ENCODE measurements around the gene PCA3. TPM values are rescaled to one million over a fixed set of nuclear protein-coding genes. Genes with fewer than 3 reads are reported as not detected.

The PCA3 gene
- total RNA-seq, 2 experiments from 2014 or later: not detected

GRCh38 chr9:76810377-76810957 lies 46.2 kb downstream of the PCA3 start:
- no peaks in the 10 kb centered on the region for H3K36me3 ChIP-seq (ENCODE audit: insufficient read depth, low read length)
- H3K9me3 ChIP-seq (ENCODE audit: control insufficient read depth in 1 of 2, insufficient read depth in 1 of 2, low read length in 2 of 2): no peaks in the 10 kb centered on the region
- H3K36me3 Mint-ChIP-seq (ENCODE audit: low read depth): no peaks in the 10 kb centered on the region
- H3K27ac ChIP-seq (ENCODE audit: low read depth in 1 of 2, low read length in 2 of 2): no peak overlapping the region
- H3K27me3 Mint-ChIP-seq: peaks cover 47% of the 10 kb centered on the region
- H3K4me1 ChIP-seq (ENCODE audit: insufficient read depth, low read length): no peaks in the 10 kb centered on the region
- peaks cover 2 to 10% of the 10 kb centered on the region in 2 experiments for H3K27me3 ChIP-seq (ENCODE audit: control insufficient read depth in 1 of 2, insufficient read depth in 2 of 2, low read length in 2 of 2)
- no peaks in the 10 kb centered on the region for H3K4me1 Mint-ChIP-seq (ENCODE audit: low read depth)
- no peak overlapping the region for H3K4me3 ChIP-seq (ENCODE audit: low read length)
- no peak overlapping the region for H3K4me3 Mint-ChIP-seq
- intact Hi-C loops (cut with DNase I, micrococcal nuclease): loop anchor here in 1 of 2 experiments (10.0 kb wide), 1 partner anchor 334 kb away; no protein-coding TSS in a partner anchor
- TF ChIP-seq CTCF (IDR thresholded peaks at IDR 0.05): peak; percentile 8
- no peak overlapping the region for H3K27ac Mint-ChIP-seq
- ATAC-seq (ENCODE audit: poor library complexity): no peak
- peak in 3 of 14 experiments; percentile 10 to 14 (median 10) for DNase-seq
- POLR2A ChIA-PET: no interaction called here
- H3K9me3 Mint-ChIP-seq: no peaks in the 10 kb centered on the region
- CTCF ChIA-PET: no interaction called here

- H3K27ac Mint-ChIP-seq: no peak overlapping the region
- Histone ChIP-seq H3K27me3 (ENCODE audit: control insufficient read depth in 1 of 2, insufficient read depth in 2 of 2, low read length in 2 of 2) (peaks cover 2 to 10% of the 10 kb centered on the region in 2 experiments), H3K9me3 (ENCODE audit: control insufficient read depth in 1 of 2, insufficient read depth in 1 of 2, low read length in 2 of 2) (no peaks in the 10 kb centered on the region), H3K27ac (ENCODE audit: low read depth in 1 of 2, low read length in 2 of 2) (no peak overlapping the region), H3K36me3 (ENCODE audit: insufficient read depth, low read length) (no peaks in the 10 kb centered on the region), H3K4me1 (ENCODE audit: insufficient read depth, low read length) (no peaks in the 10 kb centered on the region), H3K4me3 (ENCODE audit: low read length) (no peak overlapping the region)
- H3K4me1 Mint-ChIP-seq (ENCODE audit: low read depth): no peaks in the 10 kb centered on the region
- H3K4me3 Mint-ChIP-seq: no peak overlapping the region
- H3K27me3 Mint-ChIP-seq: peaks cover 54% of the 10 kb centered on the region
- no peaks in the 10 kb centered on the region for H3K36me3 Mint-ChIP-seq (ENCODE audit: low read depth)
- no peak for TF ChIP-seq CTCF (IDR thresholded peaks at IDR 0.05)
- ATAC-seq (ENCODE audit: poor library complexity) (no peak), DNase-seq (no peak)
- no peaks in the 10 kb centered on the region for H3K9me3 Mint-ChIP-seq
- CTCF ChIA-PET: no interaction called here
- intact Hi-C loops (cut with DNase I, micrococcal nuclease): loop anchor here in 1 of 2 experiments (10.0 kb wide), 1 partner anchor 332 kb away; no protein-coding TSS in a partner anchor
- POLR2A ChIA-PET: no interaction called here
These were observed 48.4 kb downstream of the PCA3 start for GRCh38 chr9:76812591-76812990.

- peaks cover 39% of the 10 kb centered on the region for H3K27me3 Mint-ChIP-seq
- ATAC-seq (ENCODE audit: poor library complexity) (no peak), DNase-seq (no peak)
- Histone ChIP-seq H3K4me1 (ENCODE audit: insufficient read depth, low read length) (no peaks in the 10 kb centered on the region), H3K9me3 (ENCODE audit: control insufficient read depth in 1 of 2, insufficient read depth in 1 of 2, low read length in 2 of 2) (no peaks in the 10 kb centered on the region), H3K27me3 (ENCODE audit: control insufficient read depth in 1 of 2, insufficient read depth in 2 of 2, low read length in 2 of 2) (peaks cover 0 to 2% of the 10 kb centered on the region in 2 experiments), H3K27ac (ENCODE audit: low read depth in 1 of 2, low read length in 2 of 2) (no peak overlapping the region), H3K36me3 (ENCODE audit: insufficient read depth, low read length) (no peaks in the 10 kb centered on the region), H3K4me3 (ENCODE audit: low read length) (no peak overlapping the region)
- intact Hi-C loops (cut with DNase I, micrococcal nuclease): loop anchor here in 1 of 2 experiments (10.0 kb wide), 1 partner anchor 327 kb away; no protein-coding TSS in a partner anchor
- H3K4me1 Mint-ChIP-seq (ENCODE audit: low read depth): no peaks in the 10 kb centered on the region
- H3K27ac Mint-ChIP-seq: no peak overlapping the region
- POLR2A ChIA-PET: no interaction called here
- H3K9me3 Mint-ChIP-seq: no peaks in the 10 kb centered on the region
- no peaks in the 10 kb centered on the region for H3K36me3 Mint-ChIP-seq (ENCODE audit: low read depth)
- H3K4me3 Mint-ChIP-seq: no peak overlapping the region
- TF ChIP-seq CTCF (IDR thresholded peaks at IDR 0.05): no peak
- CTCF ChIA-PET: interaction anchor here (1.0 kb wide), 1 partner anchor 11 kb away, joined by 3 read pairs; no protein-coding TSS in a partner anchor
These were observed 53.3 kb downstream of the PCA3 start for GRCh38 chr9:76817489-76817888.
